OCI-LY3 (cell line): ENCODE results near the gene ALMS1.

Source experiments
- CTCF ChIP-seq: fragments of 200-600, 300-600 bp; sonication (generic); IDR thresholded peaks from 2 replicates; pipeline ENCODE4 v1.5.1; 2014; ENCODE audit warnings: antibody characterized with exemption, low read length, low read depth
- EZH2phosphoT487 ChIP-seq: fragments of 200-600 bp; shearing (Covaris generic); IDR thresholded peaks from 2 replicates; pipeline ENCODE4 v1.6.1; 2018; ENCODE audit warnings: antibody characterized with exemption, mixed run types, low read depth

- TF ChIP-seq CTCF (no peak), EZH2phosphoT487 (no peak)
Observed at GRCh38 chr2:73386894-73387636, 1.4 kb downstream of the ALMS1 start.
